HG03139 (cell line): ENCODE data around the gene SOX5.
"Not testable (repeated sequence)": the region's sequence is repeated elsewhere in the genome, so short reads cannot be mapped to it uniquely, and the experiment has no call there.

ENCODE experiments used
- ATAC-seq: cut with Tn5 transposase; IDR thresholded peaks from one replicate; pipeline ENCODE4 v1.9.1; 2021; ENCODE audit not compliant: unreplicated experiment

SOX5 gene

GRCh38 chr12:23504641-23505399 is 444.6 kb downstream of the SOX5 start:
- no peak for ATAC-seq

GRCh38 chr12:23504043-23504442 is 445.4 kb downstream of the SOX5 start:
- no peak for ATAC-seq

- no peak for ATAC-seq
These were observed 445.9 kb downstream of the SOX5 start for GRCh38 chr12:23503544-23503943.

- no peak for ATAC-seq
These were observed 447.2 kb downstream of the SOX5 start for GRCh38 chr12:23502259-23502658.

GRCh38 chr12:23495472-23495871 is 454.0 kb downstream of the SOX5 start:
- no peak for ATAC-seq

- no peak for ATAC-seq
These were observed 455.8 kb downstream of the SOX5 start for GRCh38 chr12:23493672-23494071.

DNA sequence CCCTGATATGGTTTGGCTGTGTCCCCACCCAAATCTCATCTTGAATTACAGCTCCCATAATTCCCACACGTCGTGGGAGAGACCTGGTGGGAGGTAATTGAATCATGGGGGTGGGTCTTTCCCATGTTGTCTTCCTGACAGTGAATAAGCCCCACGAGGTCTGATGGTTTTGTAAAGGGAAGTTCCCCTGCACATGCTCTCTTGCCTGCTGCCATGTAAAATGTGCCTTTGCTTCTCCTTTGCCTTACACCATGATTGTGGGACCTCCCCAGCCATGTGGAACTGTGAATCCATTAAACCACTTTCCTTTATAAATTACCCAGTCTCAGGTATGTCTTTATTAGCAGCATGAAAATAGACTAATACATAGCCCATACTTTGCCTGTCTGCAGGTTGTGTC is 458.4 kb downstream of the SOX5 start:
- not testable (repeated sequence) for ATAC-seq

GRCh38 chr12:23488130-23488529 is 461.3 kb downstream of the SOX5 start:
- ATAC-seq = no peak

DNA sequence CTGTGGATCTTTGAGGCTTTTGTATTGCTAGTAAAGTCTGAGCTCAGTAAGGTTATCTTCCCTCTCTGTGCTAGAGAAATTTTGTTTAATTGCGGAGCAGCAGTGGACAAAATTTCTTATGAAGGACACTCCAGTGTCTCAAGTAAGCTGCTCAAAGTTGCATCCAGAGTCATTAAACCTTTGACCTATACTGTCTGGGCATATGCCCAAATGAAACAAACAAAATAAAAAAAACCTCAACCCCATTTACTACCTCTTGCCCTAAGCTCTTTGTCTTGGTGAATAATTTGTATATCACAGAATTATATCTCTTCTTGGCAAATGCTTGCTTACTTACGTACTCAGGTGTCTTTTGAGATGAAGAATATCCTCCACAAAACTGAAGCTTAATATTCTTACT is 465.2 kb downstream of the SOX5 start:
- no peak for ATAC-seq

GRCh38 chr12:23482571-23482970 is 466.9 kb downstream of the SOX5 start:
- no peak for ATAC-seq
